SK-N-MC (cell line): ENCODE data around the gene ABHD2.
"Not testable (repeated sequence)": the region's sequence is repeated elsewhere in the genome, so short reads cannot be mapped to it uniquely, and the experiment has no call there.

Experiments used
- EZH2 ChIP-seq: fragments of 200-600 bp; sonication (generic); IDR thresholded peaks from one replicate; pipeline ENCODE4 v1.6.1; 2017; ENCODE audit warnings: antibody characterized with exemption
- POLR2AphosphoS5 ChIP-seq: IDR thresholded peaks from 2 replicates; pipeline ENCODE4 v1.6.1; 2012; ENCODE audit warnings: mild to moderate bottlenecking, low read depth, low read length, borderline replicate concordance

- TF ChIP-seq EZH2, POLR2AphosphoS5: not testable (repeated sequence)
Measured at GRCh38 chr15:89141159-89141558, 52.9 kb downstream of the ABHD2 start.
